Uterus (tissue), 2 donors: ENCODE results near the gene UBE2D2.

Experiments used
- CTCF ChIP-seq, 4 experiments: fragments of 200-600 bp in 2 of 4; fragments of 450-650 bp in 2 of 4; sonication (generic) in 2 of 4; IDR thresholded peaks; one replicate each; pipeline ENCODE4 v1.5.1; 2016 to 2019; ENCODE audit warnings: antibody characterized with exemption in 4 of 4, mild to moderate bottlenecking in 2 of 4, moderate library complexity in 1 of 4
- POLR2A ChIP-seq, 2 donors: fragments of 450-650 bp; IDR thresholded peaks; one replicate each; pipeline ENCODE4 v1.6.1; 2016; ENCODE audit warnings: antibody characterized with exemption in 2 of 2, mild to moderate bottlenecking in 1 of 2, moderate library complexity in 1 of 2

GRCh38 chr5:139569270-139569955 lies 8.3 kb downstream of the UBE2D2 start:
- TF ChIP-seq CTCF (IDR thresholded peaks at IDR 0.05) (no peak), POLR2A (IDR thresholded peaks at IDR 0.05) (no peak)
